Measurements from ENCODE around the gene VMO1.

VMO1 gene

GRCh38 chr17:4766201-4766600, 20.0 kb downstream of the VMO1 start:
- no peak for DNase-seq (ENCODE audit: insufficient read length, low spot score)
- FAIRE-seq = no peak

GRCh38 chr17:4764595-4764994, 21.6 kb downstream of the VMO1 start:
- FAIRE-seq (no peak), DNase-seq (ENCODE audit: insufficient read length, low spot score) (no peak)

GRCh38 chr17:4759776-4760236, 26.4 kb downstream of the VMO1 start:
- DNase-seq (ENCODE audit: insufficient read length, low spot score) (no peak), FAIRE-seq (no peak)

- no peak for DNase-seq (ENCODE audit: insufficient read length, low spot score)
- FAIRE-seq = no peak
These were observed 32.8 kb downstream of the VMO1 start for GRCh38 chr17:4753392-4753791.

GRCh38 chr17:4751932-4752331, 34.2 kb downstream of the VMO1 start:
- no peak for FAIRE-seq
- no peak for DNase-seq (ENCODE audit: insufficient read length, low spot score)

- FAIRE-seq (no peak), DNase-seq (ENCODE audit: insufficient read length, low spot score) (no peak)
These were observed 35.6 kb downstream of the VMO1 start for GRCh38 chr17:4750606-4751005.

GRCh38 chr17:4748686-4749085, 37.5 kb downstream of the VMO1 start:
- DNase-seq (ENCODE audit: insufficient read length, low spot score) (no peak), FAIRE-seq (no peak)

GRCh38 chr17:4747847-4748246, 38.3 kb downstream of the VMO1 start:
- FAIRE-seq (no peak), DNase-seq (ENCODE audit: insufficient read length, low spot score) (no peak)

- FAIRE-seq (no peak), DNase-seq (ENCODE audit: insufficient read length, low spot score) (no peak)
These were observed 40.9 kb downstream of the VMO1 start for GRCh38 chr17:4744999-4745969.

- DNase-seq (ENCODE audit: insufficient read length, low spot score) (no peak), FAIRE-seq (no peak)
These were observed 42.3 kb downstream of the VMO1 start for GRCh38 chr17:4743898-4744297.

GRCh38 chr17:4743216-4743615, 42.9 kb downstream of the VMO1 start:
- FAIRE-seq = no peak
- no peak for DNase-seq (ENCODE audit: insufficient read length, low spot score)

- FAIRE-seq (no peak), DNase-seq (ENCODE audit: insufficient read length, low spot score) (no peak)
These were observed 43.5 kb downstream of the VMO1 start for GRCh38 chr17:4742629-4743028.

- no peak for FAIRE-seq
These were observed 44.0 kb downstream of the VMO1 start for GRCh38 chr17:4742133-4742532.

GRCh38 chr17:4741544-4741943, 44.6 kb downstream of the VMO1 start:
- DNase-seq (ENCODE audit: insufficient read length, low spot score) (no peak), FAIRE-seq (no peak)

More at GRCh38 chr17:4742133-4742532, 44.0 kb downstream of the VMO1 start:
- DNase-seq (ENCODE audit: insufficient read length, low spot score) = no peak

GRCh38 chr17:4740584-4740983, 45.6 kb downstream of the VMO1 start:
- FAIRE-seq (no peak), DNase-seq (ENCODE audit: insufficient read length, low spot score) (no peak)

GRCh38 chr17:4740025-4740351, 46.2 kb downstream of the VMO1 start:
- FAIRE-seq = no peak

GRCh38 chr17:4739122-4740024, 46.8 kb downstream of the VMO1 start, which contains the start of the genes CXCL16 and ZMYND15:
Gene CXCL16, minus strand, starts transcription at chr17:4739928. Its CDS starts 589 bp downstream, at chr17:4739339.
Gene ZMYND15, plus strand, starts transcription at chr17:4739833. Its CDS starts 716 bp downstream, at chr17:4740549.
- FAIRE-seq = no peak
- DNase-seq (ENCODE audit: insufficient read length, low spot score) = peak; percentile 73

More at GRCh38 chr17:4740025-4740351, 46.2 kb downstream of the VMO1 start:
- no peak for DNase-seq (ENCODE audit: insufficient read length, low spot score)

GRCh38 chr17:4738136-4739121, 47.7 kb downstream of the VMO1 start:
- FAIRE-seq (no peak), DNase-seq (ENCODE audit: insufficient read length, low spot score) (no peak)

- DNase-seq (ENCODE audit: insufficient read length, low spot score) (no peak), FAIRE-seq (no peak)
These were observed 50.1 kb downstream of the VMO1 start for GRCh38 chr17:4735876-4736651.
